Thyroid gland (tissue), 4 donors: Measurements from ENCODE around the gene NPPC.

Experiments
- POLR2A ChIP-seq, 2 donors: fragments of 450-650 bp; IDR thresholded peaks; one replicate each; pipeline ENCODE4 v1.6.1; 2017; ENCODE audit warnings: antibody characterized with exemption in 2 of 2, mild to moderate bottlenecking in 2 of 2, moderate library complexity in 1 of 2
- TF ChIP-seq, protein P1 (sequence below), 6 experiments: fragments of 200-600 bp in 3 of 6; fragments of 450-650 bp in 3 of 6; sonication (generic) in 3 of 6; IDR thresholded peaks; one replicate each; pipeline ENCODE4 v1.5.1; 2016 to 2019; ENCODE audit warnings: antibody characterized with exemption in 6 of 6, mild to moderate bottlenecking in 2 of 6, inconsistent platforms in 1 of 6, moderate library complexity in 1 of 6

DNA sequence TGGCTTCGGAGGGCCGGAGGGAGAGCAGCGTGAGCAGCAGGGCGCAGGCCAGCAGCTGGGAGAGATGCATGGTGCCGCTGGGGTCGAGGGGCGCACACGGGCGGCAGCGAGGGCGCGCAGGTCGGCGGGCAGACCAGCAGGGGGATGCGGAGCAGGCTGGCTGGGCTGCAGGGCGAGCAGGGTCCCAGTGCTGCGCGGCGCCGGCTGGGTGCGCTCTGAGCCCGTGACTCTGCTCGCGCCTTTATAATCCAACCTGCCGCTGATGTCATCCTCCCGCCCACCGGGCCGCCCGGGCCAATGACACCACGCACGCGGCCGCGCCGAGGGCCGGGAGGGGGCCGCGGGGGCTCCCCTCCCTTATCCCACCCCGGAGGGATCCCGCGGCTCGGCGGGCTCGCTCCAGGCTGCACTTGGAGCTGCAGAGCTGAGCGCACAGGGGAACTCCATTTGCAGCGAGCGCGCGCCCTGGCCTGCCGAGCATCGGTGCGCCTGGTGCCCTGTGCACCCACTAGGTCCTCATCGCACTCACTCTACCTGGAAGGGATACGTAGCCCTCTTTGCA is at the start of gene NPPC:
- peak in 1 of 2 donors; percentile 59 for TF ChIP-seq POLR2A (IDR thresholded peaks at IDR 0.05)
- TF ChIP-seq, protein P1, sequence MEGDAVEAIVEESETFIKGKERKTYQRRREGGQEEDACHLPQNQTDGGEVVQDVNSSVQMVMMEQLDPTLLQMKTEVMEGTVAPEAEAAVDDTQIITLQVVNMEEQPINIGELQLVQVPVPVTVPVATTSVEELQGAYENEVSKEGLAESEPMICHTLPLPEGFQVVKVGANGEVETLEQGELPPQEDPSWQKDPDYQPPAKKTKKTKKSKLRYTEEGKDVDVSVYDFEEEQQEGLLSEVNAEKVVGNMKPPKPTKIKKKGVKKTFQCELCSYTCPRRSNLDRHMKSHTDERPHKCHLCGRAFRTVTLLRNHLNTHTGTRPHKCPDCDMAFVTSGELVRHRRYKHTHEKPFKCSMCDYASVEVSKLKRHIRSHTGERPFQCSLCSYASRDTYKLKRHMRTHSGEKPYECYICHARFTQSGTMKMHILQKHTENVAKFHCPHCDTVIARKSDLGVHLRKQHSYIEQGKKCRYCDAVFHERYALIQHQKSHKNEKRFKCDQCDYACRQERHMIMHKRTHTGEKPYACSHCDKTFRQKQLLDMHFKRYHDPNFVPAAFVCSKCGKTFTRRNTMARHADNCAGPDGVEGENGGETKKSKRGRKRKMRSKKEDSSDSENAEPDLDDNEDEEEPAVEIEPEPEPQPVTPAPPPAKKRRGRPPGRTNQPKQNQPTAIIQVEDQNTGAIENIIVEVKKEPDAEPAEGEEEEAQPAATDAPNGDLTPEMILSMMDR (IDR thresholded peaks at IDR 0.05): peak in 4 of 6 experiments; percentile 17 to 61 (median 32)
